Globus pallidus (tissue), 1 donor: ENCODE data around the gene DUSP7.
A peak's percentile ranks its signal among the peaks of the same experiment; 100 is the strongest.

ENCODE experiments used
- DNase-seq: peaks from one replicate; pipeline ENCODE4 v3.0.0-alpha.2; 2015; ENCODE audit warnings: low spot score

DUSP7 gene

GRCh38 chr3:52068730-52069129 lies 12.4 kb upstream of the DUSP7 start:
- no peak for DNase-seq

- no peak for DNase-seq
These were observed 11.7 kb upstream of the DUSP7 start for GRCh38 chr3:52068055-52068571.

DNA sequence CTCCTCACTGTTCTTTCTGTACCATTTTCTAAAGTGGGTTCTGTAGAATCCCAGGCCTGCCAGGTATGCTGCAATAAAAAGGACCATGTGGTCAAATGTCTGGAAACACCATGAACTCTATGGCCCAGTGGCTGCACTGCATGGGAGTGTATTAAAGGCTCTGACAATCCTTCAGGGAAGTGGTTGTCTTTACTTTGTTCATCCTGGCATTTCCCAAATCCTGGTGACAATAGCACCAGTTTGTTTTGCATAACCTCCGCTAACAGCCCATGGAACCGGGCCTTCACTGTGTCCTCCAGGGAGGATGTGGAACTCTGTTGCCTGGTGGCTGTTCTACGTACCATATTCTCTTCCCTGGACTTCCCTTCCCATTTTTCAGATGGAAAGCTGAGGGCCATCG lies 11.2 kb upstream of the DUSP7 start:
- DNase-seq, result no peak

DNA sequence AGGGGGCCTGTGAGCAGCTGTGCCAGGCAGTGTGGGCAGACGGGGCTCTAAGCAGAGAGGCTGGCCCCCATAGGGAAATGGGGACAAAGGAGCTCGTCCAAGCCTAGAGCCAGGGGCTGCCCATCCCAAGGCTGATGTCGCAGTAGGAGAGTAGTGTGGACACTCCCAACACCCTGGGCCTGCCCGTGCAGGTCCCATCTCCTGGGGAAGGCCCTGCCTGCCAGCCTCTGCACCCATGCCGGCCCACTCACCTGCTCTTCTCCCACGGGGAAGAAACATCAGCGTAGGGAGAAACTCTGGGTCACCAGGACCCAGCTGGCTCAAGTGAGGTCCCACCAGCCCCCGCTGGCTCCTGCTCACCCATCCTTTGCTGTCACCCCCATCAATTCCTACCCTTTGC lies 10.7 kb upstream of the DUSP7 start:
- no peak for DNase-seq

GRCh38 chr3:52065264-52065756 lies 8.9 kb upstream of the DUSP7 start:
- DNase-seq, result no peak

- no peak for DNase-seq
These were observed 8.2 kb upstream of the DUSP7 start for GRCh38 chr3:52064561-52064960.

DNA sequence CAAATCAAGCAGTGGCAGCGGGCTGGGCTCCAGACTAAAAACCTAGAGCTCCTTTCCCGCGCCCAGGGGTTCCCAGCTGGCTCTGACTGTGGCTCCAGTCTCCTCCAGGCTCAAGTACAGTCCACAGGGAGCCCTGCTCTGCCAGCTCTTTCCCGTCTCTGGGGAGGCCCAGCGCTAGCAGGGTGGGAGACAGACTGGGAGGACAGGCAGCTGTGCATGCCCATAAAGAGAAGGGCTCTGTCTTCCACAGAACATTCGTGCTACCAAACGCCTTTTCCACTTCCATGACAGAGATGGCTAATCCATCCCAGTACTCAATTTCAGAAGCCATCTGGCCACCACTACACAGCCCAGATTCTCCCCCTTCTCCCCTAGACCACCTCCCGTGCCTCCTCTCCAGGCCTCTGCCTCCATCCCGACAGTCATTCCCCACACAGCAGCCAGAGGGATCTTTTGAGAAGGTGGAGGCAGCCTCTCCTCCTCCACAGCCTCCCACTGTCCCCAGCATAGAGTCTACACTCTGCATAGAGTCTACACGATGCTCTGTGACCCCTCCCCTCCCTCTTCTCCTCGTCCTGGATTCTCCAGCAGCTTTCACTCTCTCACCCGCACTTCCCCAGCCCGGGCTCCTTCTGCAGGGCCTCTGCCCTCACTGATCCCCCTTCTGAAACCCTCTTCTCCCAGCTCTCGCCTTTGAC lies 6.8 kb upstream of the DUSP7 start:
- DNase-seq, result no peak

- DNase-seq, result no peak
These were observed 6.1 kb upstream of the DUSP7 start for GRCh38 chr3:52062505-52062904.

DNA sequence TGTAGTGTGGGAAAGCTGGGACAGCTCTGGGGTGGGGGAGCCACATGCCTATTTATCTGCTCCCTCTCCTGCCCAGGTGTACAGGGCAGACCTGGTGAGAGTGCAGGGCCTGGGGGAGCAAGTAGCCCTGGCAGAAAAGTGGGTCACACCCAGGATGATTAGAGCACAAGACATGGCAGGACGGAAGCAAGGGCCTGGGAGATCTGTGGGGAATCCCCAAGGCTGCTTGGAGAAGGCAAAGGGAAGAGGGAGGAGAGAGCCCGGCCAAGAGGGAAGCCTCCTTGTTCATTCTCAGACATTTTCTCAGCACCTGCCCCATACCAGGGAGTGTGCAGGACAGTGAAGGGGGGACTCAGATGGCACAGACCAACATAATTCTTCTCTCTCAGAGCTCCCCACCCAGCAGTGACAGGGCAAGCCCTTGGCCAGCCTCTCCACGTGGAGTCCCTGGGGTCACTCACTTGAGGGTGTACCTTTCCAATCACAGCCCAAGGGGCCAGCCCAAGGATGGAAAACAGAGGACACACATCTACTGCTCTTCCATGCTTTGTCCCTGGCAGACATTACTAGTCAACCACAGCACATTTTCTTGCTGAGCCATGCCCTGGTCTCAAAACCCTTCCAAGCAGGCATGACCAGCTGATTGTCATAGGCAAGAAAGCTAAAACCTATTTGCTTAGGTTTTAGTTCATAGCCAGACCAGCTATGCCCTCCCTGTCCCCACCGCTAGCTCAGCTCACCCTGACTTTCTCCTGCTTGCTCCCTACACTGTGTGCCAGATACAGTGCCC lies 4.9 kb upstream of the DUSP7 start:
- no peak for DNase-seq

GRCh38 chr3:52059781-52060180 lies 3.4 kb upstream of the DUSP7 start:
- DNase-seq, result no peak

DNA sequence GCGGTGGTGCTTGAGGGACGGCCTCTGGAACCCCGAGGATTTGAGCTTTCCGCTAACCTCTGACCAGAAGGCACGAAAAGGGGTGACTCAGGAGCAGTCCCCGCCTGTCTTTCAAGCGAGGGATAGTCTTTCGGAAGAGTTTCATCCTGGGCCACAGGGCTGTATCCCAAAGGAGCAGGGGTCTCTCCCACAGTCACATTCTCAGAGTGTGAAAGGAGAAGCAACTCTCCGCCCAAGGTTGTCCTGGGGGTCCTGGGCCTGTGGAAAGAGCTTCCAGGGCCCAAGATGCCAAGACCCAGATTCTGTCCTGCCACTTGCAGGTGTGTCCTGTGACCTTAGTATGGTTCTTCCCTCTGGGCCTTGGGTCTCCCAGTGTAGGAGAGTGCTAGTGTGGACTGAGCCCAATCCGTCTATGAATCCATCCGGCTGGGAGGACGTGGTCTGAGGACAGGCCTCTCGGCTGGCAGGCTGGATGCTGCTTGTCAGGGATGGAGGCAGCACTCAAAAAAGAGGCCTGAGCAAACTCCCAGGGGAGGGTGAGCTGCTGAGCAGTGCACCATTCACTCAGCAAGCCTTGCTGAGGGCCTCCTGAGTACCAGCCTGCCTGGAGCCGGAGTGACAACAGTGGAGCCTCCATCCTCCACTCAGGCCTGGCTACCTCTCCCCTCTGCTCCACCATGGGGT lies 1.6 kb upstream of the DUSP7 start:
- DNase-seq, result no peak

DNA sequence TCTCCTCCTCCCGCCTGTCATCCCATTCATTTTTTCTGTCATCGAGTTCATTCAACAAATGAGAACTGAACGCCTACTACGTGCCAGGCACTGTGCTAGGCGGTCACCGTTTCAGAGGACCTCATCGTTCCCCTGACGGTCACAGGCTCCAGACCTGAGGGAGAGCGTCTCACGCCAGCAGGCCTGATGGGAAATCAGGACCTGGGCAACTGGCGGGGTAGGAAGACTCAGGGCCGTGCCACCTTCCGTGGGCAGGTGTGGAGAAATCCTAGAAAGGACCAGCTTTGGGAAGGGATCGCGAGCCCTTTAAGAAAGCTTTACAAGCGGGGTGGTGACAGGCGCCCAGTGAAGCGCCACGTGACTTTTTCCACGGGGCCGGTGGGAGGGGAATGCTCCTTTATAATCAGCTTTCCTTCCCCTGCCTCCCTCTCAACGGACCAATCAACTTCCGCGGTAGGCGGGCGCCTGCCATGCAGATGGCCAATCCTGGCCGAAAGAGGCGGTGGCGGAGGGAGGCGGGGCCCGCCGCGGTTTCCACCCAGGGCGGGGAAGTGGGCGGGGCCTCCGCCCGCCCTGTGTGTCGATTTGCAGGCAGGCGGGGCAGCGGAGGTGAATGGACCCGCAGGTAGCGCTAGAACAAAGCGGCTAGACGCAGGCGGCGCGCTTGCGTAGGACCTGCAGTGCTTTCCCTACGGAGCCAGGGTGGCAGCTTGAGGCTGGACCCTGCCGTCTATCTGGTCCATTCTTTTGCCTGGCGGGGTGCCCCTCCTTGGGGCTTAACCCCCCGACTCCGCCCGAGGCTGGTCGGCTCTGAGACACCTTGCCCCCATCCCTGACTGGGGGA lies 819 bp upstream of the DUSP7 start:
- peak; percentile 100 for DNase-seq

DNA sequence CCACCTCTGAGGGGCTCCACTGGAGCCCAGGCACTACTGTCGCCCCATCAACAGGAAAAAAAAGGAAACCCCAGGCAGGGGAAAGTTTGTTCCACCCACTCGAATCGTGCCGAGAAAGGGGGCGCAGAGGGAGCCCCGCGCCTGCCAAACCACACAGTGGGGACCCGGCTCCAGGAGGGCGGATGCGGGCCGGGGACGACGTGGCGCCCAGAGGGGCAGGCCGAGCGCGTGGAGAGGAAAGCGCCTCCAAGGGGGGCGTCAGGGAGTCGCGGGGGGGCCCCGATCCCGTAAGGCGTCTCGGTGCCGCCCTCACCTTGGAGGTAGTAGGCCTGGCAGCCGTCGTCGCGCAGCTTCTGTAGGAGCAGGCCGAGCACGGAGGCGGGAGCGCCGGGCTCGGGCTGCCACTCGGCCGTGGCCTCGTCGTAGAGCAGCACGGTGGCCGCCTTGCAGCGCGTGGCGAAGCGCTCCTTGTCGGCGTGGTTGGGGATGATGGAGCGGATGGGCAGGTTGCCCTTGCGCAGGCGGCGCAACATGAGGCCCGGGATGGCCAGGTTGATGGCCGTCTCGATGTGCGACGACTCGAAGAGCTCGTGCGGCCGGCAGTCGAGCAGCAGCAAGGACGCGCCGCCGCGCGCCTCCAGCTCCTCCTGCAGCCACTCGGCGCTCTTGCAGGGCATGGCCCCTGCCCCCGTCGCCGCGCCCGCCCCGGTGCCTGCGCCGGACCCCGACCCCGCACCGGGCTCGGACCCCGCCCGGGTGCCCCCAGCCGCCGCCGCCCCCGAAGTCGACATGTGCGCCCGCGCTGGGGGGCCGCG lies 627 bp downstream of the DUSP7 start:
- no peak for DNase-seq

DNA sequence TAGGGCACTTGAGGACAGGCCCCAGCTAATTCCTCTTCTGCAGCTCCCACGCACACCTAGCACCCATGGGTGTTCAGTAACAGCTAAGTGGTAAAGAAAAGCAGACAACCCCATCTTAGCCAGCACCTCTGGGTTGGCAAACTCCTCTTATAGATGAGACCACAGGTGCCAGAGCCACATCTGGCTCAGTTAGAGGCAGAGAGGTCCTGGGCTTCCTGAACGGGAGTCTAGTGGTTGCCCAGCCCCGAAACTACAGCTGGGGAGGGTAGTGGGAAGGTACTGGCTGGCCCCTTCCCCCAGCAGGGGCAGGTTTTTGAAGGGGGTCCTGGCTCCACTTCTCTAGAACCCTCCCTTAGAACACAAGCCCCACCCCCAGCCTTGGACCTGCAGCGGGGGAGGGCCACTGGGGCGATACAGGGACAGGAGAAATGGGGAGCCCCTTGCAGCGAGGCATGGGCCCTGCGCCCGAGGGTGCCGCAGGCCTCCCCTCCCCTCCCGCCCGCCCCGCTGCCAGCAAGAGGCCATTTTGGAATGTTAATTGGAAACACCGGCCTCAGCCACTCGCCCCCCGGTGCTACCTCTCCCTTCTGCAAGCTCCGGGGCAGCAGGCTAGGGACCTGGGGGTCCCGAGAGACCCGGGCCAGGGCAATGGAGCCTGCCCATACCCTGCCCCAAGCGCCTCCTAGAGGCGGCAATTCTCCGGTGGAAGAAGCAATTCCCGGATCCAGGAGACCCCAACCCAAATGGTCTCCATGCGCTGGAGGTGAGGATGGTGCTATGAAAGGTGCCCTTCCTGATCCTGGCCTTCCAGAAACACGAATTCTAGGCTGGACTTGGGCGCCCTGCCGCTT lies 1.5 kb downstream of the DUSP7 start:
- no peak for DNase-seq

DNA sequence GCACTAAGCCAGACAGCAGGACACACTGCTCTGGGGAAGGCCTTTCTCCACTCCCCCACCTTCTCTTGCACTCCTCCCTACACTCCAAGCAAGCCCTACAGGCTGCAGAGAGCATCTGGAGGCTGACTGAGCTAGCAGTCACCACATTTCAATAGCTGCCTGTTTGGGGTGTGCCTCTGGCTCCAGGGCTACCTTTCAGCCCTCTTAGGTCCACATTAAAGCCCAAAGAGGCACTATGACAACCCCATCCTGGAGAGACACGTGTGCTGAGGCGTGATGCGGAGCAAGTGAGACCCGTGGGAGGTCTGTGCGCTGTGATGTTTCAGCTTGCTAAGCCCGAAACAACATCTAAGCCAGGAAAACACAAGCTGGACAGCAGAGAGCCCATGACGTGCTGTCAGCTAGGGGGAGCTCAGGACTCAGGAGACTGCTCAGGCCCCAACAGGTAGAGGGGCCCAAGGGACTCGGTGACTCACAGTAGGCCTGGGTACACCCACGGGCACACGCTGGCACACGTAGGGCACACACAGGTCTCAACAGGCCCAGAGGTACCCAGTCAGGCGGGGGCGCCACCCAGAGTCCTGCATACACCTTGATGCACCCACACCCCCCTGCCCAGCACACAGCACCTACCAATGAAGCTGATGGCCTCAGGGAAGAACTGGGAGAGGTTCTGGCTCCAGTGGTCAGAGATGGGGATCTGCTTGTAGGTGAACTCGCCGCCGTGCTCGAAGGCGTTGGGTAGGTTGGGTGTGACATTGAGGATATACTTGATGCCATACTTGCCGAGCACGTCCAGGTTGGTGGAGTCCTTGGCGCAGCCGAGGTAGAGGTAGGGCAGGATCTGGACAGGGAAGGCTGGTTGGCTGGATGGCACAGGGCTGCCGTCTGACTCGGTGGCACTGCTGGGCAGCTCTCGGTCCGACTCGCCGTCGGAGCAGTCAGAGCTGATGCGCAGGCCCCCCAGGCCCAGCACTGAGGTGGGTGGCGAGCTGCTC lies 2.8 kb downstream of the DUSP7 start:
- DNase-seq, result peak; percentile 72

DNA sequence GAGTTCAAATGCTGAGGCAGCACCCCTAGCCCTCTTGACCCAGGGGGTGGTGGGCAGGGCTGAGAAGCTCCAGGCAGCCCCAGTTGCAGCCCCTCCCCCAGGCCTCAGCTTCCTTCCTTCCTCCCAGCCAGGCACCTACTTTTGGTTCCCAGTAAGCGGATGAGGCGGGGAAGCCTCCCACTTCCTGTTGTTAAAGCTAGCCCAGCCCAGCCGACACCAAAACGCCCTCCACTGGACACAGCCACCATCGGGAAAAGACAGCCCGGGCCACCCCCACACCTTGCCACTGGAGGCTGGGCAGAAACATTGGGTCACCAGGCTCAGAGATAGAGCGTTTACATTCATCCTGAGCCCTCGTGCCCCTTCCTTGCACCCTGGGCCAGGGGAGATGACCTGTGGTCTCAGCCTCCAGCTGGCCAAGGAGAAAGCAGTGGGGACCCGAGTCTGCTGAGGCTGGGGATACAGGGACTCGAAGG lies 3.5 kb downstream of the DUSP7 start:
- DNase-seq, result peak; percentile 90

DNA sequence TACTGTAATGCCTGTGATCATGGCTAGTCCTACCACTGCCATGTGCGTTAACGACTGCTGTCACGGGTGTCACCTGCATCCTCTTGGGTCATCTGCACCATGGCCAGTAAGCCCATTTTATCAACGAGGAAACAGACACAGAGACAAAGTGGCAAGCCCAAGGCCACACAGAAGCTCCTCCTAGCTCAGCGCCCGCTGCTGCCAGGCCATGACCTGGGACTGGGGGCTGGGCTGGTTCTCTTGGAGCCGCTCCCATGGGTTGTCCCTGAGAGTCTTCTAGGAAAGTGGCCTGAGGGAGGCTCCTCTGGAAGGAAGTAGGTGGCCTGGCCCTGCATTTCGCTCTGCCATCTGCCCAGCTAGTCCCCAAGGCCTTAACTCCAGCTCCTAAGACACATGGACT lies 4.9 kb downstream of the DUSP7 start:
- no peak for DNase-seq

- no peak for DNase-seq
These were observed 5.8 kb downstream of the DUSP7 start for GRCh38 chr3:52050571-52050970.

- no peak for DNase-seq
These were observed 6.9 kb downstream of the DUSP7 start for GRCh38 chr3:52049503-52049902.
